K562 (cell line): ENCODE results near the gene EIF4E. TPM values are rescaled to one million over a fixed set of nuclear protein-coding genes. Genes with fewer than 3 reads are reported as not detected.

Experiments
- ARNT ChIP-seq, 2 experiments: fragments of 450-650 bp; IDR thresholded peaks; 2 replicates each; pipeline ENCODE4 v1.6.1; 2016; ENCODE audit warnings: mild to moderate bottlenecking in 1 of 2
- BCOR ChIP-seq: fragments of 450-650 bp; IDR thresholded peaks from 2 replicates; pipeline ENCODE4 v1.6.1; 2016
- FOXK2 ChIP-seq, 2 experiments: fragments of 450-650 bp; IDR thresholded peaks in 1 of 2; conservative IDR thresholded peaks in 1 of 2; 2 replicates each; pipeline ENCODE4 v1.6.1; 2016; ENCODE audit warnings: low read depth in 2 of 2, mild to moderate bottlenecking in 1 of 2
- FOXM1 ChIP-seq, 2 experiments: fragments of 450-650 bp in 1 of 2; sonication (generic) in 1 of 2; formaldehyde crosslinking in 1 of 2; IDR thresholded peaks; 2 replicates each; pipeline versions ENCODE4 v1.6.1 to v1.9.0; 2017 to 2022; ENCODE audit warnings: low read depth in 2 of 2, mild to moderate bottlenecking in 2 of 2, missing genetic modification reagents in 1 of 2, moderate library complexity in 1 of 2
- MBD2 ChIP-seq: sonication (generic); IDR thresholded peaks from 2 replicates; pipeline ENCODE4 v1.6.1; 2016; ENCODE audit warnings: low read depth, borderline replicate concordance
- NBN ChIP-seq: fragments of 450-650 bp; IDR thresholded peaks from 2 replicates; pipeline ENCODE4 v1.6.1; 2016; ENCODE audit warnings: low read depth, mild to moderate bottlenecking
- NCOA1 ChIP-seq: fragments of 450-650 bp; IDR thresholded peaks from 2 replicates; pipeline ENCODE4 v1.6.1; 2016; ENCODE audit warnings: low read depth
- NFRKB ChIP-seq: fragments of 450-650 bp; IDR thresholded peaks from 2 replicates; pipeline ENCODE4 v1.6.1; 2016; ENCODE audit warnings: low read depth
- NUFIP1 ChIP-seq: fragments of 450-650 bp; IDR thresholded peaks from 2 replicates; pipeline ENCODE4 v1.6.1; 2018; ENCODE audit not compliant: partially characterized antibody
- SRSF7 ChIP-seq: fragments of 200-400 bp; formaldehyde crosslinking; optimal IDR thresholded peaks from 2 replicates; pipeline ENCODE3; 2017; ENCODE audit warnings: mild to moderate bottlenecking, low read depth, low read length
- WHSC1 ChIP-seq: IDR thresholded peaks from one replicate; pipeline ENCODE4 v1.6.1; 2012; ENCODE audit warnings: low read length, control low read depth, inconsistent platforms
- ZNF431 ChIP-seq: sonication (generic); formaldehyde crosslinking; IDR thresholded peaks from 2 replicates; pipeline ENCODE4 v1.8.0; 2022; ENCODE audit warnings: mild to moderate bottlenecking, missing genetic modification reagents
- ZNF785 ChIP-seq: fragments of 250-450 bp; sonication (Bioruptor Pico); IDR thresholded peaks from 2 replicates; pipeline ENCODE4 v1.4.0; 2020; ENCODE audit warnings: mild to moderate bottlenecking
- polyA plus RNA-seq, 8 experiments: library from polyadenylated mRNA; depleted of rRNA in 4 of 8; stranded (reverse) in 5 of 8; unstranded in 3 of 8; fragments of >200 nt; fragmentation: Nextera tagmentation in 2 of 8; fragmentation: Illumina TruSeq in 1 of 8; extraction: Ambion mirVana in 2 of 8; extraction: Trizol in 1 of 8; gene quantifications; 2 replicates each; pipeline versions ENCODE4 v1.2.1 to v1.2.3, GENCODE V29; 2011 to 2014; ENCODE audit warnings: inconsistent platforms in 1 of 8, missing spikeins in 1 of 8
- total RNA-seq, 7 experiments: library from RNA; depleted of rRNA in 6 of 7; stranded (reverse); fragments of >200 nt in 6 of 7; fragmentation: Illumina TruSeq in 2 of 7; extraction: Trizol in 2 of 7; gene quantifications; 2 replicates each; pipeline versions ENCODE4 v1.2.1 to v1.2.3, GENCODE V29; 2011 to 2021; ENCODE audit warnings: low replicate concordance in 1 of 7
- TF ChIP-seq, protein P1 (sequence below), 3 experiments: fragments of 200-800 bp in 1 of 3; fragments of 250-450 bp in 1 of 3; fragments of 450-650 bp in 1 of 3; sonication (Bioruptor Pico) in 1 of 3; sonication (Bioruptor generic) in 1 of 3; formaldehyde crosslinking in 1 of 3; IDR thresholded peaks; 2 replicates each; pipeline versions ENCODE4 v1.6.1 to v1.8.0; 2016 to 2022; ENCODE audit warnings: mild to moderate bottlenecking in 2 of 3, missing genetic modification characterization in 2 of 3, missing compliant biosample characterization in 1 of 3, moderate library complexity in 1 of 3
- TF ChIP-seq, protein P2 (sequence below): fragments of 450-650 bp; formaldehyde crosslinking; conservative IDR thresholded peaks from 2 replicates; pipeline ENCODE4 v1.4.0; 2022; ENCODE audit warnings: mild to moderate bottlenecking, missing genetic modification characterization
- TF ChIP-seq, protein P3 (sequence below): fragments of 450-650 bp; IDR thresholded peaks from 2 replicates; pipeline ENCODE4 v1.6.1; 2018; ENCODE audit warnings: mild to moderate bottlenecking, low read depth; ENCODE audit not compliant: partially characterized antibody
- TF ChIP-seq, protein P4 (sequence below): sonication (generic); formaldehyde crosslinking; IDR thresholded peaks from 2 replicates; pipeline ENCODE4 v1.8.0; 2022; ENCODE audit warnings: missing genetic modification reagents, mild to moderate bottlenecking, moderate library complexity, borderline replicate concordance
- TF ChIP-seq, protein P5 (sequence below): fragments of 250-450 bp; sonication (Bioruptor Pico); IDR thresholded peaks from 2 replicates; pipeline ENCODE4 v1.5.0; 2021

Gene EIF4E
- total and polyA plus RNA-seq, 9 of the 15 experiments (the other 6 are each of a cell fraction or from before 2014, with no cell fraction given): 164 to 489 (median 179) TPM

DNA sequence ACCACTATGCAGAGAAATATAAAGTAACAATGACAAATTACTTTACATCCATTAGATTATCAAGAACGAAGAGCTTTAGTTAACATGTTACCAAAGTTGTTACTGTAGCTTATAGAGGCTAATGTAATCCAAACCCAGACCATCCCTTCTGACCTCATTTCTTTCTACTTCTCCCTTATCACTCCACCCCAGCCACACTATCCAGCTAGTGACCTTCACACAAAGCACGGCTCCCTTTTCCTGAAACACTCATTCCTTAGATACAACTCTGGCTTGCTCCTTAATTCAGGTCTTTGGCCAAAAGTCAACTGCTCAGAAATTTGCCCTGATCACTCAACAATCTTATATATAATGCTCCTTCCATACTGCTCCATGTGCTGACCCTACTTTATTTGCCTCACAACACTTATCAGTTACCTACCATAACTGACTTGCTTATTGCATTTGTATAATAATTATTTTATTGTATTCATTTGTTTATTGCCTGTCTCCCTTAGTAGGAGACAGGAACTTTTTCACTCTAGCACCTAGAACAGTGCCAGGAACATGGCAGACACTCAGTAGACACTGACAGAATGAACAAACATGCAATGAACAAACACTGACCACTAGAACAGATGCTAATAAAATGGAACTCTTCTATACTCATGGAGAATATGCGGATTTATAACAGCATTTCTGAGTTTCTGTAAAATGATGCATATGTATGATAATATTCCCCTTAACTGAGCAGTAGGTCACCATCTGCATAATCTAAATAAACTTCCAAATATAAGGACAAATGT lies 67.6 kb downstream of the EIF4E start (continued):
- TF ChIP-seq SRSF7: no peak
- TF ChIP-seq FOXM1 (IDR thresholded peaks at IDR 0.05; ENCODE audit: low read depth): peak; percentile 62; the same call in 1 of the 2 replicates
- TF ChIP-seq FOXM1 (CRISPR knock-in tag; IDR thresholded peaks at IDR 0.05; ENCODE audit: low read depth): no peak
- TF ChIP-seq, protein P1, sequence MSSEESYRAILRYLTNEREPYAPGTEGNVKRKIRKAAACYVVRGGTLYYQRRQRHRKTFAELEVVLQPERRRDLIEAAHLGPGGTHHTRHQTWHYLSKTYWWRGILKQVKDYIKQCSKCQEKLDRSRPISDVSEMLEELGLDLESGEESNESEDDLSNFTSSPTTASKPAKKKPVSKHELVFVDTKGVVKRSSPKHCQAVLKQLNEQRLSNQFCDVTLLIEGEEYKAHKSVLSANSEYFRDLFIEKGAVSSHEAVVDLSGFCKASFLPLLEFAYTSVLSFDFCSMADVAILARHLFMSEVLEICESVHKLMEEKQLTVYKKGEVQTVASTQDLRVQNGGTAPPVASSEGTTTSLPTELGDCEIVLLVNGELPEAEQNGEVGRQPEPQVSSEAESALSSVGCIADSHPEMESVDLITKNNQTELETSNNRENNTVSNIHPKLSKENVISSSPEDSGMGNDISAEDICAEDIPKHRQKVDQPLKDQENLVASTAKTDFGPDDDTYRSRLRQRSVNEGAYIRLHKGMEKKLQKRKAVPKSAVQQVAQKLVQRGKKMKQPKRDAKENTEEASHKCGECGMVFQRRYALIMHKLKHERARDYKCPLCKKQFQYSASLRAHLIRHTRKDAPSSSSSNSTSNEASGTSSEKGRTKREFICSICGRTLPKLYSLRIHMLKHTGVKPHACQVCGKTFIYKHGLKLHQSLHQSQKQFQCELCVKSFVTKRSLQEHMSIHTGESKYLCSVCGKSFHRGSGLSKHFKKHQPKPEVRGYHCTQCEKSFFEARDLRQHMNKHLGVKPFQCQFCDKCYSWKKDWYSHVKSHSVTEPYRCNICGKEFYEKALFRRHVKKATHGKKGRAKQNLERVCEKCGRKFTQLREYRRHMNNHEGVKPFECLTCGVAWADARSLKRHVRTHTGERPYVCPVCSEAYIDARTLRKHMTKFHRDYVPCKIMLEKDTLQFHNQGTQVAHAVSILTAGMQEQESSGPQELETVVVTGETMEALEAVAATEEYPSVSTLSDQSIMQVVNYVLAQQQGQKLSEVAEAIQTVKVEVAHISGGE (CRISPR knock-in tag; IDR thresholded peaks at IDR 0.05): peak in 1 of 3 experiments; percentile 92; a peak in 2 of 6 replicates
- no peak for TF ChIP-seq ZNF431 (CRISPR knock-in tag)
- TF ChIP-seq, protein P2, sequence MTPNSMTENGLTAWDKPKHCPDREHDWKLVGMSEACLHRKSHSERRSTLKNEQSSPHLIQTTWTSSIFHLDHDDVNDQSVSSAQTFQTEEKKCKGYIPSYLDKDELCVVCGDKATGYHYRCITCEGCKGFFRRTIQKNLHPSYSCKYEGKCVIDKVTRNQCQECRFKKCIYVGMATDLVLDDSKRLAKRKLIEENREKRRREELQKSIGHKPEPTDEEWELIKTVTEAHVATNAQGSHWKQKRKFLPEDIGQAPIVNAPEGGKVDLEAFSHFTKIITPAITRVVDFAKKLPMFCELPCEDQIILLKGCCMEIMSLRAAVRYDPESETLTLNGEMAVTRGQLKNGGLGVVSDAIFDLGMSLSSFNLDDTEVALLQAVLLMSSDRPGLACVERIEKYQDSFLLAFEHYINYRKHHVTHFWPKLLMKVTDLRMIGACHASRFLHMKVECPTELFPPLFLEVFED (CRISPR knock-in tag): no peak
- TF ChIP-seq WHSC1: no peak
- TF ChIP-seq, protein P3, sequence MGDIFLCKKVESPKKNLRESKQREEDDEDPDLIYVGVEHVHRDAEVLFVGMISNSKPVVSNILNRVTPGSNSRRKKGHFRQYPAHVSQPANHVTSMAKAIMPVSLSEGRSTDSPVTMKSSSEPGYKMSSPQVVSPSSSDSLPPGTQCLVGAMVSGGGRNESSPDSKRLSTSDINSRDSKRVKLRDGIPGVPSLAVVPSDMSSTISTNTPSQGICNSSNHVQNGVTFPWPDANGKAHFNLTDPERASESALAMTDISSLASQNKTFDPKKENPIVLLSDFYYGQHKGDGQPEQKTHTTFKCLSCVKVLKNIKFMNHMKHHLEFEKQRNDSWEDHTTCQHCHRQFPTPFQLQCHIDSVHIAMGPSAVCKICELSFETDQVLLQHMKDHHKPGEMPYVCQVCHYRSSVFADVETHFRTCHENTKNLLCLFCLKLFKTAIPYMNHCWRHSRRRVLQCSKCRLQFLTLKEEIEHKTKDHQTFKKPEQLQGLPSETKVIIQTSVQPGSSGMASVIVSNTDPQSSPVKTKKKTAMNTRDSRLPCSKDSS: no peak
- 0 out of 2 replicates have a peak, but pooled peaks have one; percentile 28 for TF ChIP-seq MBD2
- 0 out of 2 replicates have a peak, but pooled peaks have one; percentile 26 for TF ChIP-seq BCOR
- no peak for TF ChIP-seq ZNF785 (CRISPR knock-in tag)
- peak; percentile 77 to 84; a peak in 2 of 4 replicates for TF ChIP-seq ARNT (IDR thresholded peaks at IDR 0.05)
- TF ChIP-seq FOXK2 (conservative IDR thresholded peaks at IDR 0.05 in 1 of 2, IDR thresholded peaks at IDR 0.05 in 1 of 2; ENCODE audit: low read depth in 2 of 2): peak; percentile 51 to 54; a peak in 3 of 4 replicates
- 0 out of 2 replicates have a peak, but pooled peaks have one; percentile 80 for TF ChIP-seq NBN
- TF ChIP-seq NFRKB: 0 out of 2 replicates have a peak, but pooled peaks have one; percentile 2
- TF ChIP-seq NUFIP1: no peak
- TF ChIP-seq, protein P4, sequence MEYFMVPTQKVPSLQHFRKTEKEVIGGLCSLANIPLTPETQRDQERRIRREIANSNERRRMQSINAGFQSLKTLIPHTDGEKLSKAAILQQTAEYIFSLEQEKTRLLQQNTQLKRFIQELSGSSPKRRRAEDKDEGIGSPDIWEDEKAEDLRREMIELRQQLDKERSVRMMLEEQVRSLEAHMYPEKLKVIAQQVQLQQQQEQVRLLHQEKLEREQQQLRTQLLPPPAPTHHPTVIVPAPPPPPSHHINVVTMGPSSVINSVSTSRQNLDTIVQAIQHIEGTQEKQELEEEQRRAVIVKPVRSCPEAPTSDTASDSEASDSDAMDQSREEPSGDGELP: no peak
- peak; percentile 79; the same call in 1 of the 2 replicates for TF ChIP-seq NCOA1
- TF ChIP-seq, protein P5, sequence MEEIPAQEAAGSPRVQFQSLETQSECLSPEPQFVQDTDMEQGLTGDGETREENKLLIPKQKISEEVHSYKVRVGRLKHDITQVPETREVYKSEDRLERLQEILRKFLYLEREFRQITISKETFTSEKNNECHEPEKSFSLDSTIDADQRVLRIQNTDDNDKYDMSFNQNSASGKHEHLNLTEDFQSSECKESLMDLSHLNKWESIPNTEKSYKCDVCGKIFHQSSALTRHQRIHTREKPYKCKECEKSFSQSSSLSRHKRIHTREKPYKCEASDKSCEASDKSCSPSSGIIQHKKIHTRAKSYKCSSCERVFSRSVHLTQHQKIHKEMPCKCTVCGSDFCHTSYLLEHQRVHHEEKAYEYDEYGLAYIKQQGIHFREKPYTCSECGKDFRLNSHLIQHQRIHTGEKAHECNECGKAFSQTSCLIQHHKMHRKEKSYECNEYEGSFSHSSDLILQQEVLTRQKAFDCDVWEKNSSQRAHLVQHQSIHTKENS: no peak
